Nephron (organoid): Measurements from ENCODE around the gene ROBO4.

Source experiments
- H3K27ac Mint-ChIP-seq, 3 experiments: 2 replicates each; pipeline ENCODE4 v1.8.0; 2020; ENCODE audit warnings: mixed read lengths in 3 of 3, mild to moderate bottlenecking in 2 of 3, moderate library complexity in 1 of 3
- H3K27me3 Mint-ChIP-seq: 2 replicates; pipeline ENCODE4 v1.8.0; 2021; ENCODE audit warnings: low read depth, mild to moderate bottlenecking, moderate library complexity, mixed read lengths
- H3K36me3 Mint-ChIP-seq: 2 replicates; pipeline ENCODE4 v1.8.0; 2020; ENCODE audit warnings: low read depth, mixed read lengths
- H3K4me1 Mint-ChIP-seq: 2 replicates; pipeline ENCODE4 v1.8.0; 2020; ENCODE audit warnings: mixed read lengths
- H3K4me3 Mint-ChIP-seq, 3 experiments: 2 replicates each; pipeline ENCODE4 v1.8.0; 2020; ENCODE audit warnings: mild to moderate bottlenecking in 3 of 3, mixed read lengths in 3 of 3, moderate library complexity in 2 of 3
- H3K9me3 Mint-ChIP-seq: 2 replicates; pipeline ENCODE4 v1.8.0; 2020; ENCODE audit warnings: mixed read lengths
- CTCF ChIP-seq, 3 experiments: fragments of 200-600 bp; sonication (generic); IDR thresholded peaks; one replicate each; pipeline ENCODE4 v1.5.0; 2021; ENCODE audit warnings: antibody characterized with exemption in 3 of 3; ENCODE audit not compliant: unreplicated experiment in 3 of 3

The ROBO4 gene

GRCh38 chr11:124935548-124936514 lies 38.2 kb upstream of the ROBO4 start, which contains the start of gene HEPACAM:
Gene HEPACAM, minus strand, starts transcription at chr11:124936047. Its CDS starts 41 bp downstream, at chr11:124936006.
- H3K4me3 Mint-ChIP-seq: peak within 1 kb of the TSS in 1 of 3 experiments; percentile 56
- no peaks in the 10 kb centered on the region for H3K9me3 Mint-ChIP-seq
- H3K36me3 Mint-ChIP-seq: no peaks in the 10 kb centered on the region
- no peaks in the 10 kb centered on the region for H3K4me1 Mint-ChIP-seq
- no peak within 1 kb of the TSS for H3K27ac Mint-ChIP-seq
- TF ChIP-seq CTCF (IDR thresholded peaks at IDR 0.05; ENCODE audit: unreplicated experiment in 3 of 3): no peak
- peaks cover 5% of the 10 kb centered on the region for H3K27me3 Mint-ChIP-seq

DNA sequence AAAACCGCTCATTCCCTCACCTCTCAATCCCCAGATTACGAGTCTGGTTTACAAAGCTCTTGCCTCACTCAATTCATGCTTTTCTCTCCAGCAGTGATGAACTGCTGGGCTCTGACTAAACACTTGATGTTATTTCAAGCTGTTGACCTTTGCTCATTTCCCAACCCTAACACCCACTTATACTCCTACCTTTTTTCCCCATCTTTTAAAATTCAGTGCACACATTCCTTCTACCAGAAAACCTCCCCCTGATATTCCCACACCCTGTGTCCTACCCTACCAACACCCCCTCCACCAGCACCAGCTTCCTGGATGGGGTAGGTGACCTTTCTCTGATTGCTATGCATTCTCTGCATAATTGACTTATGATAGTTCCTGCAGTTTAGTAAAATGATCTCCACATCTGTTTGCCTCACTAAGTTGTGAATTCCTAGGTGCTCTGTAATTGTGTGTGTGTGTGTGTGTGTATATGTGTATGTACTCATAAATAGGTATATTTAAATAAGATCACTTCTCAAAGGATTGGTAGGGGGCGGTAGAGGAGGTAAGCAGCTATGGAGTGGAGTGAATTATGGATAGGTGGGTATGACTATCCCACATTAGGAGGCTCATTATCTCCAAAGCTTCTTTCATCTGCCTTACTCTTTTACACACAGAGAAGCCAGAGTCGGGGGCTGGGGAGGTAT lies 37.3 kb upstream of the ROBO4 start:
- H3K36me3 Mint-ChIP-seq: no peaks in the 10 kb centered on the region
- no peak overlapping the region for H3K27ac Mint-ChIP-seq

DNA sequence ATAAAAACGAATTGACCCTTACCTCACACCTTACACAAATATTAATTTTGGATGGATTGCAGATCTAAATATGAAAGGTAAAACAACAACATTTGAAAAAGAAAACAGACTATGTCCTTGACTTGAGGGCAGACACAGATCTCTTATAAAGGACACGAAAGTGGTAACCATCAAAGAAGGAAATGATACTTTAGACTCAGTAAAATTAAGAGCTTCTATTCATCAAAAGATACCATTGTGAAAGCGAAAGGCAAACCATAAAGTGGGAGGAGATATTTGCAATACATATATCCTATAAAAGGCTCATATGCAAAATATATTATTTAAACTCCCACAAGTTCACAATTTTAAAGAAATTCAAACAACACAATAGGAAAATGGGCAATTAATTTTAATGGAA lies 33.1 kb upstream of the ROBO4 start:
- Mint-ChIP-seq H3K4me1 (no peaks in the 10 kb centered on the region), H3K27ac (no peak overlapping the region), H3K27me3 (peaks cover 5% of the 10 kb centered on the region), H3K4me3 (no peak overlapping the region), H3K36me3 (no peaks in the 10 kb centered on the region), H3K9me3 (no peaks in the 10 kb centered on the region)
- TF ChIP-seq CTCF (IDR thresholded peaks at IDR 0.05; ENCODE audit: unreplicated experiment in 3 of 3): no peak

More for the DNA sequence above, 37.3 kb upstream of the ROBO4 start:
- Mint-ChIP-seq H3K27me3 (peaks cover 5% of the 10 kb centered on the region), H3K4me1 (no peaks in the 10 kb centered on the region), H3K9me3 (no peaks in the 10 kb centered on the region), H3K4me3 (no peak overlapping the region)
- no peak for TF ChIP-seq CTCF (IDR thresholded peaks at IDR 0.05; ENCODE audit: unreplicated experiment in 3 of 3)

GRCh38 chr11:124928942-124929665 lies 31.4 kb upstream of the ROBO4 start:
- Mint-ChIP-seq H3K27me3 (peaks cover 7% of the 10 kb centered on the region), H3K27ac (no peak overlapping the region), H3K36me3 (no peaks in the 10 kb centered on the region), H3K9me3 (no peaks in the 10 kb centered on the region), H3K4me1 (no peaks in the 10 kb centered on the region), H3K4me3 (no peak overlapping the region)
- no peak for TF ChIP-seq CTCF (IDR thresholded peaks at IDR 0.05; ENCODE audit: unreplicated experiment in 3 of 3)

DNA sequence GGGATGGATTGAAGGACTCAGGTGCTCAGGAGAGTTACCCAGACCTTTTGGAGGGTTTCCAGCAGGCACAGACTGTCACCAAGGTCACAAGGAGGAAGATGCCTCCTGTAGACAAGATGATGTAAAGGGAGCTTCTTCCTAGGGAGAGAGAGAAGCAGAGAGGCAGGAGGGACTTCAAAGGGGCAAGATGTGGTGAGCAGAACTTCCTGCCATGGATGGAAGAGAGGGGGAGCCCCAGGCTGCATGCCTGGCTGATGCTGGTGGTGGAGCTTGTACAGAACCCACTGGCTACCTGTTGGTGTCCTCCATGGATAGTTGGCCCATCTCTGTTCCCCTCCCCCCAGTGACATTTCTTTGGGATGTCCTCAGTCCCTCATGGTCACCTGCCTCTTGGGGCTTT lies 25.6 kb upstream of the ROBO4 start:
- peaks cover 20% of the 10 kb centered on the region for H3K27me3 Mint-ChIP-seq
- no peaks in the 10 kb centered on the region for H3K9me3 Mint-ChIP-seq
- no peak for TF ChIP-seq CTCF (IDR thresholded peaks at IDR 0.05; ENCODE audit: unreplicated experiment in 3 of 3)
- no peaks in the 10 kb centered on the region for H3K36me3 Mint-ChIP-seq
- H3K27ac Mint-ChIP-seq: no peak overlapping the region
- H3K4me3 Mint-ChIP-seq: peak overlapping the region in 1 of 3 experiments; percentile 3
- peaks cover 17% of the 10 kb centered on the region for H3K4me1 Mint-ChIP-seq
